Keratinocyte (primary cell): ENCODE results near the gene LAPTM5.

Experiments
- EZH2 ChIP-seq: IDR thresholded peaks from one replicate; pipeline ENCODE4 v1.6.1; 2012; ENCODE audit warnings: inconsistent platforms, mild to moderate bottlenecking, low read length, moderate library complexity
- TF ChIP-seq, protein P1 (sequence below), 3 experiments: IDR thresholded peaks in 1 of 3; conservative IDR thresholded peaks in 1 of 3; optimal IDR thresholded peaks in 1 of 3; 2 replicates in 2 of 3; 3 replicates in 1 of 3; pipeline versions ENCODE3 to v1.5.1; 2011; ENCODE audit warnings: low read length in 3 of 3, mild to moderate bottlenecking in 3 of 3, moderate library complexity in 2 of 3, control low read depth in 1 of 3, inconsistent platforms in 1 of 3; ENCODE audit not compliant: insufficient read depth in 2 of 3; ENCODE audit errors: extremely low read depth in 1 of 3

DNA sequence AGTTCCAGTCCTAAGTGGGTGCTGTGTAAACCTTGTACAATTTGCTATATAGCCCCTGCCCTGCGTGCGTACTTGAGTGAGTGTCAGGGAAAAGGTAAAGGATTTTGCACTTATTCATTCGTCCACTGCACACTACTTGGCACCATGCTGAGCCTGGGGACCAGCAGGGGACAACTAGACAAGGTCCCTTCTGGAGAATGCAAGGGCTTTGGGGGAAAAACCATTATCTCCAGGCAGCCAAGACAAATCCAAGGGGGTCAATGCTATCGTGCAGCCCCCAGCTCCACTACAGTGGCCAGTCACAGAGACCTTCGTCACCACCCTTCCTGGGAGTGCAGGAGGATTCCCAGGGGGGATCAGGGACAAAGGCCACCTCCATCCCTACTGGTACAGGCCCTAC lies 73.9 kb downstream of the LAPTM5 start:
- TF ChIP-seq, protein P1, sequence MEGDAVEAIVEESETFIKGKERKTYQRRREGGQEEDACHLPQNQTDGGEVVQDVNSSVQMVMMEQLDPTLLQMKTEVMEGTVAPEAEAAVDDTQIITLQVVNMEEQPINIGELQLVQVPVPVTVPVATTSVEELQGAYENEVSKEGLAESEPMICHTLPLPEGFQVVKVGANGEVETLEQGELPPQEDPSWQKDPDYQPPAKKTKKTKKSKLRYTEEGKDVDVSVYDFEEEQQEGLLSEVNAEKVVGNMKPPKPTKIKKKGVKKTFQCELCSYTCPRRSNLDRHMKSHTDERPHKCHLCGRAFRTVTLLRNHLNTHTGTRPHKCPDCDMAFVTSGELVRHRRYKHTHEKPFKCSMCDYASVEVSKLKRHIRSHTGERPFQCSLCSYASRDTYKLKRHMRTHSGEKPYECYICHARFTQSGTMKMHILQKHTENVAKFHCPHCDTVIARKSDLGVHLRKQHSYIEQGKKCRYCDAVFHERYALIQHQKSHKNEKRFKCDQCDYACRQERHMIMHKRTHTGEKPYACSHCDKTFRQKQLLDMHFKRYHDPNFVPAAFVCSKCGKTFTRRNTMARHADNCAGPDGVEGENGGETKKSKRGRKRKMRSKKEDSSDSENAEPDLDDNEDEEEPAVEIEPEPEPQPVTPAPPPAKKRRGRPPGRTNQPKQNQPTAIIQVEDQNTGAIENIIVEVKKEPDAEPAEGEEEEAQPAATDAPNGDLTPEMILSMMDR (optimal IDR thresholded peaks at IDR 0.05 in 1 of 3, IDR thresholded peaks at IDR 0.05 in 1 of 3, conservative IDR thresholded peaks at IDR 0.05 in 1 of 3; ENCODE audit: extremely low read depth in 1 of 3, insufficient read depth in 2 of 3, low read length in 3 of 3) = no peak
- no peak for TF ChIP-seq EZH2
